ENCODE results near the gene PANK4.

DNA sequence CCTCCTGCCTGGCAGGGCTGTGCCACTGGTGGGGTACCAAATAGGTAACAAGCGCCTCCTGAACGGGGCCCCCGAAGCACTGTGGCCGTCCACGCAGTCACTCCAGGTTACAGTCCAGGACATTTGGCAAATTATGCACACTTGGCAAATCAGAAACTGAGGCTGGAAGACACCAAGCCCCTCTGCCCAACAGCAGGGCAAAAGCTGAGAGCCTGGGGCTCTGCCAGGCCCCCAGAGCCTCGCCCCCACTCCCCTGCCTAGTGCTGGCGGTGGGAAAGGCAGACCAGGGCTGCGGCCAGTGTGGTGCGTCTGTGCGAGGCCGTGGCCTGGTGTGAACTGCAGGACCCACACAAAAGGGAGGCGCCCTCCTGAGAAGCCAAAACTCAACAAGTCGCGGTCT is 9.4 kb downstream of the PANK4 start:
- TF ChIP-seq EZH2 (IDR thresholded peaks at IDR 0.05; ENCODE audit: borderline replicate concordance) (no peak), EZH2phosphoT487 (IDR thresholded peaks at IDR 0.05; ENCODE audit: low read depth, severe bottlenecking, unreplicated experiment) (no peak)
- TF ChIP-seq, protein P1, sequence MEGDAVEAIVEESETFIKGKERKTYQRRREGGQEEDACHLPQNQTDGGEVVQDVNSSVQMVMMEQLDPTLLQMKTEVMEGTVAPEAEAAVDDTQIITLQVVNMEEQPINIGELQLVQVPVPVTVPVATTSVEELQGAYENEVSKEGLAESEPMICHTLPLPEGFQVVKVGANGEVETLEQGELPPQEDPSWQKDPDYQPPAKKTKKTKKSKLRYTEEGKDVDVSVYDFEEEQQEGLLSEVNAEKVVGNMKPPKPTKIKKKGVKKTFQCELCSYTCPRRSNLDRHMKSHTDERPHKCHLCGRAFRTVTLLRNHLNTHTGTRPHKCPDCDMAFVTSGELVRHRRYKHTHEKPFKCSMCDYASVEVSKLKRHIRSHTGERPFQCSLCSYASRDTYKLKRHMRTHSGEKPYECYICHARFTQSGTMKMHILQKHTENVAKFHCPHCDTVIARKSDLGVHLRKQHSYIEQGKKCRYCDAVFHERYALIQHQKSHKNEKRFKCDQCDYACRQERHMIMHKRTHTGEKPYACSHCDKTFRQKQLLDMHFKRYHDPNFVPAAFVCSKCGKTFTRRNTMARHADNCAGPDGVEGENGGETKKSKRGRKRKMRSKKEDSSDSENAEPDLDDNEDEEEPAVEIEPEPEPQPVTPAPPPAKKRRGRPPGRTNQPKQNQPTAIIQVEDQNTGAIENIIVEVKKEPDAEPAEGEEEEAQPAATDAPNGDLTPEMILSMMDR (IDR thresholded peaks at IDR 0.05; ENCODE audit: poor library complexity), result no peak
